H1 (cell line): ENCODE results near the gene TNIP1. TPM values are rescaled to one million over a fixed set of nuclear protein-coding genes. Genes with fewer than 3 reads are reported as not detected.
A peak's percentile ranks its signal among the peaks of the same experiment; 100 is the strongest.

Experiments used
- CTCF ChIA-PET: fragments of 300-600 bp; sonication (Branson Sonifier 250); formaldehyde crosslinking; loops from one replicate; lab custom pipeline; 2021; ENCODE audit not compliant: partially characterized antibody; lab: Charles Lee
- POLR2A ChIA-PET: fragments of 300-600 bp; sonication (Branson Sonifier 250); formaldehyde crosslinking; loops from one replicate; lab custom pipeline; 2021; ENCODE audit warnings: inconsistent platforms; ENCODE audit not compliant: partially characterized antibody; lab: Charles Lee
- DNase-seq, 2 experiments: peaks; one replicate each; pipeline versions ENCODE4 v3.0.0 to v3.0.0-alpha.2; 2010 to 2022; ENCODE audit warnings: low spot score in 2 of 2, low read depth in 1 of 2, mixed read lengths in 1 of 2
- FAIRE-seq: peaks from 2 replicates; lab custom pipeline; 2011; peaks lifted over from hg19 to GRCh38; lab: Jason Lieb, UNC
- H2AFZ ChIP-seq: 2 replicates; pipeline ENCODE4 v1.8.1; 2012; ENCODE audit warnings: low read length, inconsistent platforms
- H2AK5ac ChIP-seq: 2 replicates; pipeline ENCODE4 v1.6.1; 2013; ENCODE audit warnings: low read depth, low read length
- H2BK120ac ChIP-seq: replicated peaks from 2 replicates; pipeline ENCODE3; 2013; ENCODE audit warnings: low read depth, low read length, inconsistent platforms
- H2BK12ac ChIP-seq: 2 replicates; pipeline ENCODE4 v1.6.1; 2013; ENCODE audit warnings: low read depth, low read length
- H2BK15ac ChIP-seq: 2 replicates; pipeline ENCODE4 v1.6.1; 2013; ENCODE audit warnings: low read length
- H2BK20ac ChIP-seq: 2 replicates; pipeline ENCODE4 v1.6.1; 2013; ENCODE audit warnings: low read length
- H2BK5ac ChIP-seq: 2 replicates; pipeline ENCODE4 v1.6.1; 2013; ENCODE audit warnings: low read depth, low read length
- H3K14ac ChIP-seq: 2 replicates; pipeline ENCODE4 v1.6.1; 2013; ENCODE audit warnings: inconsistent platforms; ENCODE audit not compliant: insufficient read length
- H3K18ac ChIP-seq: 2 replicates; pipeline ENCODE4 v1.6.1; 2013; ENCODE audit warnings: low read length; ENCODE audit errors: extremely low read depth
- H3K23ac ChIP-seq: 2 replicates; pipeline ENCODE4 v1.6.1; 2013; ENCODE audit warnings: inconsistent platforms; ENCODE audit not compliant: insufficient read length
- H3K23me2 ChIP-seq: 2 replicates; pipeline ENCODE4 v1.6.1; 2013; ENCODE audit warnings: low read depth, low read length
- H3K27ac ChIP-seq: 2 replicates; pipeline ENCODE4 v1.6.1; 2011; ENCODE audit warnings: low read depth, low read length, inconsistent platforms
- H3K27me3 ChIP-seq, 4 experiments: replicated peaks in 1 of 4; 1 replicate in 1 of 4; 2 replicates in 3 of 4; pipeline versions ENCODE4 v1.6.1 to v1.8.1; 2011 to 2013; ENCODE audit warnings: low read length in 3 of 4, mild to moderate bottlenecking in 3 of 4, inconsistent platforms in 2 of 4, mixed read lengths in 2 of 4, moderate library complexity in 1 of 4; ENCODE audit not compliant: control insufficient read depth in 3 of 4, insufficient read depth in 3 of 4; ENCODE audit errors: extremely low read depth in 1 of 4
- H3K36me3 ChIP-seq, 4 experiments: 2 replicates each; pipeline versions ENCODE4 v1.6.1 to v1.8.1; 2011 to 2013; ENCODE audit warnings: mild to moderate bottlenecking in 4 of 4, low read length in 3 of 4, moderate library complexity in 2 of 4, control low read depth in 1 of 4, inconsistent platforms in 1 of 4; ENCODE audit not compliant: insufficient read depth in 4 of 4, control insufficient read depth in 2 of 4
- H3K4ac ChIP-seq: replicated peaks from 2 replicates; pipeline ENCODE3; 2013; ENCODE audit warnings: low read length, low read depth, mixed read lengths, inconsistent platforms; ENCODE audit not compliant: insufficient read length
- H3K4me1 ChIP-seq, 4 experiments: replicated peaks in 1 of 4; 1 replicate in 1 of 4; 2 replicates in 3 of 4; pipeline versions ENCODE4 v1.6.1 to v1.8.1; 2011 to 2013; ENCODE audit warnings: low read length in 3 of 4, inconsistent platforms in 2 of 4, mixed read lengths in 1 of 4; ENCODE audit not compliant: insufficient read depth in 4 of 4, control insufficient read depth in 3 of 4
- H3K4me2 ChIP-seq, 2 experiments: 2 replicates each; pipeline versions ENCODE4 v1.6.1 to v1.8.1; 2011 to 2013; ENCODE audit warnings: low read depth in 2 of 2, low read length in 2 of 2, control low read depth in 1 of 2, inconsistent platforms in 1 of 2, mild to moderate bottlenecking in 1 of 2; ENCODE audit not compliant: insufficient read depth in 1 of 2
- H3K4me3 ChIP-seq, 4 experiments: fragments of 200-600, 300-600 bp in 1 of 4; sonication (generic), shearing (Covaris generic), sonication (Bioruptor Twin) in 1 of 4; 2 replicates each; pipeline versions ENCODE4 v1.5.1 to v1.8.1; 2011 to 2016; ENCODE audit warnings: low read length in 4 of 4, low read depth in 3 of 4, control low read depth in 2 of 4, inconsistent platforms in 2 of 4, mild to moderate bottlenecking in 2 of 4, mixed read lengths in 1 of 4, moderate library complexity in 1 of 4; ENCODE audit not compliant: insufficient read depth in 2 of 4; ENCODE audit errors: extremely low read depth in 1 of 4
- H3K56ac ChIP-seq: replicated peaks from 2 replicates; pipeline ENCODE3; 2013; ENCODE audit warnings: low read depth, mild to moderate bottlenecking, mixed read lengths, low read length, inconsistent platforms; ENCODE audit not compliant: insufficient read length
- H3K79me1 ChIP-seq: 2 replicates; pipeline ENCODE4 v1.6.1; 2013; ENCODE audit warnings: low read depth, low read length, control low read depth
- H3K79me2 ChIP-seq, 2 experiments: 2 replicates each; pipeline versions ENCODE4 v1.6.1 to v1.8.1; 2012 to 2013; ENCODE audit warnings: low read length in 2 of 2, mild to moderate bottlenecking in 2 of 2, inconsistent platforms in 1 of 2; ENCODE audit not compliant: insufficient read depth in 2 of 2, control insufficient read depth in 1 of 2
- H3K9ac ChIP-seq, 4 experiments: replicated peaks in 1 of 4; 1 replicate in 1 of 4; 2 replicates in 3 of 4; pipeline versions ENCODE4 v1.6.1 to v1.8.1; 2011 to 2013; ENCODE audit warnings: low read depth in 3 of 4, low read length in 3 of 4, control low read depth in 2 of 4, mild to moderate bottlenecking in 2 of 4, moderate library complexity in 2 of 4, inconsistent platforms in 1 of 4; ENCODE audit errors: extremely low read depth in 1 of 4
- H3K9me3 ChIP-seq, 2 experiments: 2 replicates each; pipeline versions ENCODE4 v1.6.1 to v1.8.1; 2012 to 2013; ENCODE audit warnings: mild to moderate bottlenecking in 2 of 2, moderate library complexity in 2 of 2, control low read depth in 1 of 2, inconsistent platforms in 1 of 2, low read depth in 1 of 2, low read length in 1 of 2, mixed read lengths in 1 of 2; ENCODE audit not compliant: insufficient read depth in 2 of 2
- H4K20me1 ChIP-seq, 2 experiments: replicated peaks in 1 of 2; 2 replicates each; pipeline versions ENCODE3 to v1.8.1; 2011 to 2013; ENCODE audit warnings: inconsistent platforms in 2 of 2, low read length in 2 of 2, mild to moderate bottlenecking in 1 of 2; ENCODE audit not compliant: insufficient read depth in 2 of 2, control insufficient read depth in 1 of 2
- H4K5ac ChIP-seq: 2 replicates; pipeline ENCODE4 v1.6.1; 2013; ENCODE audit warnings: low read length, low read depth, mixed read lengths, inconsistent platforms; ENCODE audit not compliant: insufficient read length
- H4K8ac ChIP-seq: 2 replicates; pipeline ENCODE4 v1.8.0; 2013; ENCODE audit warnings: mild to moderate bottlenecking, moderate library complexity, low read length, inconsistent platforms; ENCODE audit not compliant: insufficient read depth; ENCODE audit errors: extremely low read depth
- H4K91ac ChIP-seq: replicated peaks from 2 replicates; pipeline ENCODE3; 2013; ENCODE audit warnings: low read length, mixed read lengths, inconsistent platforms; ENCODE audit not compliant: insufficient read length
- CTCF ChIP-seq, 3 experiments: IDR thresholded peaks; 1 replicate in 2 of 3; 2 replicates in 1 of 3; pipeline versions ENCODE4 v1.5.1 to v1.6.1; 2011; ENCODE audit warnings: low read length in 3 of 3, mild to moderate bottlenecking in 3 of 3, inconsistent platforms in 2 of 3, low read depth in 1 of 3, moderate library complexity in 1 of 3; ENCODE audit not compliant: insufficient read depth in 1 of 3; ENCODE audit errors: control extremely low read depth in 1 of 3
- JUND ChIP-seq: IDR thresholded peaks from 2 replicates; pipeline ENCODE4 v1.6.1; 2011; ENCODE audit warnings: mild to moderate bottlenecking, improper control_type of control experiment, low read length
- RAD21 ChIP-seq, 2 experiments: IDR thresholded peaks in 1 of 2; conservative IDR thresholded peaks in 1 of 2; 2 replicates each; pipeline ENCODE4 v1.6.1; 2011; ENCODE audit warnings: low read depth in 2 of 2, low read length in 2 of 2, improper control_type of control experiment in 1 of 2, inconsistent platforms in 1 of 2, mild to moderate bottlenecking in 1 of 2, moderate library complexity in 1 of 2
- WGBS, 2 experiments: shearing (Covaris generic) in 1 of 2; methylation state at CpG; one replicate each; pipeline versions ENCODE4 v1.1.6 to v1.1.7; 2013 to 2015; ENCODE audit warnings: low lambda C conversion rate in 2 of 2, mixed read lengths in 2 of 2, inconsistent platforms in 1 of 2, low coverage in 1 of 2, missing lambda C conversion rate in 1 of 2; ENCODE audit not compliant: insufficient replicate concordance in 2 of 2, insufficient coverage in 1 of 2, insufficient read length in 1 of 2; ENCODE audit errors: extremely low coverage in 1 of 2, missing lambda C conversion rate in 1 of 2; 5-methylcytosine and 5-hydroxymethylcytosine counted together
- polyA plus RNA-seq, 7 experiments: library from polyadenylated mRNA; depleted of rRNA in 3 of 7; stranded (reverse) in 5 of 7; unstranded in 2 of 7; fragments of >200 nt in 5 of 7; fragments of 200-250 nt in 2 of 7; gene quantifications; 1 replicate in 5 of 7; 2 replicates in 1 of 7; 4 replicates in 1 of 7; pipeline versions ENCODE4 v1.2.1 to v1.2.3, GENCODE V29; 2011 to 2013; ENCODE audit warnings: missing spikeins in 2 of 7, mixed read lengths in 2 of 7
- total RNA-seq: library from RNA; stranded (reverse); fragmentation: NEBNext Ultra II Directional; extraction: Animal tissue kit (Norgen Biotek cat#: 25700); gene quantifications from 2 replicates; pipeline ENCODE4 v1.2.1, GENCODE V29; 2021

TNIP1 gene
- total and polyA plus RNA-seq, 2 of the 8 experiments (the other 6 are each of a cell fraction or from before 2014, with no cell fraction given): 14.2 to 31.9 TPM

GRCh38 chr5:151002250-151002649 is 78.6 kb downstream of the TNIP1 start:
- peak; percentile 73 to 78 for TF ChIP-seq RAD21 (IDR thresholded peaks at IDR 0.05 in 1 of 2, conservative IDR thresholded peaks at IDR 0.05 in 1 of 2; ENCODE audit: low read depth in 2 of 2, low read length in 2 of 2)
- TF ChIP-seq CTCF (IDR thresholded peaks at IDR 0.05; ENCODE audit: control extremely low read depth in 1 of 3, insufficient read depth in 1 of 3, low read depth in 1 of 3, low read length in 3 of 3): peak in 2 of 3 experiments; percentile 37 to 57; a peak in 2 of 4 replicates
- TF ChIP-seq JUND: no peak
- Histone ChIP-seq H3K4me1 (peaks cover 0 to 3% (median 0%) of the 10 kb centered on the region in 4 experiments; a peak in 1 of 7 replicates), H2AFZ (no peak overlapping the region), H3K4me3 (no peak overlapping the region), H2BK15ac (no peak overlapping the region), H3K36me3 (no peaks in the 10 kb centered on the region), H3K27me3 (no peaks in the 10 kb centered on the region), H3K79me1 (no peaks in the 10 kb centered on the region), H4K20me1 (no peaks in the 10 kb centered on the region), H3K4ac (no peak overlapping the region), H2BK12ac (no peak overlapping the region), H2BK5ac (no peak overlapping the region), H3K9me3 (no peaks in the 10 kb centered on the region), H3K14ac (no peak overlapping the region), H2BK120ac (no peak overlapping the region), H2BK20ac (no peak overlapping the region), H4K5ac (no peak overlapping the region), H3K79me2 (no peaks in the 10 kb centered on the region), H3K27ac (no peak overlapping the region), H2AK5ac (no peak overlapping the region), H4K8ac (no peak overlapping the region), H4K91ac (no peak overlapping the region), H3K18ac (no peak overlapping the region), H3K23me2 (no peaks in the 10 kb centered on the region), H3K23ac (no peak overlapping the region), H3K9ac (no peak overlapping the region), H3K4me2 (no peak overlapping the region), H3K56ac (no peak overlapping the region)
- 18% methylated on average over 2 of the region's 2 CpGs; no CpG with 5 or more reads in 1 of the 2 experiments for WGBS, 2 experiments
- DNase-seq: peak in 1 of 2 experiments; percentile 42
- ChIA-PET CTCF (interaction anchor here (0.7 to 10.3 kb wide), 31 partner anchors 9 to 539 kb away, joined by 3 to 128 read pairs (median 4); partner anchors contain the start of gene GPX3), POLR2A (interaction anchor here (0.6 to 1.0 kb wide), 2 partner anchors 46 to 155 kb away, joined by 3 read pairs; no protein-coding TSS in a partner anchor)
- FAIRE-seq: no peak
